HG02885 (cell line): ENCODE results near the gene COL6A2.
"Not testable (repeated sequence)": the region's sequence is repeated elsewhere in the genome, so short reads cannot be mapped to it uniquely, and the experiment has no call there.

Source experiments
- ATAC-seq: cut with Tn5 transposase; IDR thresholded peaks from one replicate; pipeline ENCODE4 v1.9.1; 2021; ENCODE audit warnings: mild to moderate bottlenecking; ENCODE audit not compliant: unreplicated experiment, poor library complexity

The COL6A2 gene

GRCh38 chr21:46092026-46092764 is 5.7 kb upstream of the COL6A2 start:
- no peak for ATAC-seq

- ATAC-seq: no peak
Measured at GRCh38 chr21:46092811-46093667, 4.9 kb upstream of the COL6A2 start.

GRCh38 chr21:46093668-46094400 is 4.1 kb upstream of the COL6A2 start:
- no peak for ATAC-seq

- no peak for ATAC-seq
Measured at GRCh38 chr21:46094401-46095082, 3.4 kb upstream of the COL6A2 start.

GRCh38 chr21:46095083-46095719 is 2.7 kb upstream of the COL6A2 start:
- no peak for ATAC-seq

GRCh38 chr21:46095814-46096595 is 1.9 kb upstream of the COL6A2 start:
- ATAC-seq: no peak

GRCh38 chr21:46096596-46097335 is 1.1 kb upstream of the COL6A2 start:
- ATAC-seq: no peak

- ATAC-seq: no peak
Measured at GRCh38 chr21:46098303-46099141, 610 bp downstream of the COL6A2 start.

GRCh38 chr21:46099476-46099875 is 1.6 kb downstream of the COL6A2 start:
- no peak for ATAC-seq

GRCh38 chr21:46100020-46100419 is 2.1 kb downstream of the COL6A2 start:
- ATAC-seq: no peak

- ATAC-seq: no peak
Measured at GRCh38 chr21:46100426-46100825, 2.5 kb downstream of the COL6A2 start.

- no peak for ATAC-seq
Measured at GRCh38 chr21:46100906-46101305, 3.0 kb downstream of the COL6A2 start.

GRCh38 chr21:46104104-46104503 is 6.2 kb downstream of the COL6A2 start:
- no peak for ATAC-seq

- ATAC-seq: not testable (repeated sequence)
Measured at GRCh38 chr21:46107376-46107775, 9.5 kb downstream of the COL6A2 start.

GRCh38 chr21:46108827-46109312 is 11.0 kb downstream of the COL6A2 start:
- no peak for ATAC-seq

- no peak for ATAC-seq
Measured at GRCh38 chr21:46109313-46110221, 11.7 kb downstream of the COL6A2 start.
